ENCODE data around the gene UPF3B. TPM values are rescaled to one million over a fixed set of nuclear protein-coding genes. Genes with fewer than 3 reads are reported as not detected.

The UPF3B gene
- 0.61 and 0.97 TPM in 2 replicates for total RNA-seq

GRCh38 chrX:119852382-119853353, at the start of gene UPF3B:
Gene UPF3B (minus strand): TSS chrX:119852963. CDS start chrX:119852928, 35 bp downstream.

GRCh38 chrX:119895843-119896326, 43.1 kb upstream of the UPF3B start, which contains the start of gene AKAP14:
Gene AKAP14 (plus strand): TSS chrX:119895893. CDS start chrX:119903224, 7,331 bp downstream.

GRCh38 chrX:119871599-119872395, 19.0 kb upstream of the UPF3B start, which contains the start of the genes NDUFA1 and RNF113A:
Gene NDUFA1 (plus strand): TSS chrX:119871832. CDS start chrX:119871912, 80 bp downstream.
Gene RNF113A (minus strand): TSS chrX:119871733. CDS start chrX:119871613, 120 bp downstream.

GRCh38 chrX:119791437-119792231, 61.1 kb downstream of the UPF3B start, which contains the start of gene RPL39:
Gene RPL39 (minus strand): TSS chrX:119791630. CDS start chrX:119791576, 54 bp downstream.

Small RNA genes lying within 50 kb of the gene (small RNA-seq; reads per million reads assigned to genes)
- gene SNORA69: not detected

Other genes with a start within 250 kb of the UPF3B start
- gene NKRF, start 246.5 kb downstream of the UPF3B start, total RNA-seq: 4.5 and 5.0 TPM in 2 replicates
- gene SEPTIN6, start 159.8 kb downstream of the UPF3B start, total RNA-seq: 34.6 and 41.1 TPM in 2 replicates
- 0.49 and 0.97 TPM in 2 replicates for gene SOWAHD, start 94.4 kb downstream of the UPF3B start, total RNA-seq
- gene RPL39, start 61.3 kb downstream of the UPF3B start, total RNA-seq: 638 and 914 TPM in 2 replicates
- 12.8 and 12.9 TPM in 2 replicates for gene RNF113A, start 18.8 kb upstream of the UPF3B start, total RNA-seq
- 17.7 and 19.9 TPM in 2 replicates for gene NDUFA1, start 18.9 kb upstream of the UPF3B start, total RNA-seq
- not detected in 2 replicates for gene AKAP14, start 42.9 kb upstream of the UPF3B start, total RNA-seq
- gene NKAP, start 90.8 kb upstream of the UPF3B start, total RNA-seq: 2.8 and 3.6 TPM in 2 replicates
- gene RHOXF2B, start 224.7 kb upstream of the UPF3B start, total RNA-seq: not detected in 2 replicates